ENCODE data around the gene HCK. TPM values are rescaled to one million over a fixed set of nuclear protein-coding genes. Genes with fewer than 3 reads are reported as not detected.
"Not testable (repeated sequence)": the region's sequence is repeated elsewhere in the genome, so short reads cannot be mapped to it uniquely, and the experiment has no call there.

HCK gene
- total RNA-seq, 1 experiment from 2014 or later = 1.3 TPM

DNA sequence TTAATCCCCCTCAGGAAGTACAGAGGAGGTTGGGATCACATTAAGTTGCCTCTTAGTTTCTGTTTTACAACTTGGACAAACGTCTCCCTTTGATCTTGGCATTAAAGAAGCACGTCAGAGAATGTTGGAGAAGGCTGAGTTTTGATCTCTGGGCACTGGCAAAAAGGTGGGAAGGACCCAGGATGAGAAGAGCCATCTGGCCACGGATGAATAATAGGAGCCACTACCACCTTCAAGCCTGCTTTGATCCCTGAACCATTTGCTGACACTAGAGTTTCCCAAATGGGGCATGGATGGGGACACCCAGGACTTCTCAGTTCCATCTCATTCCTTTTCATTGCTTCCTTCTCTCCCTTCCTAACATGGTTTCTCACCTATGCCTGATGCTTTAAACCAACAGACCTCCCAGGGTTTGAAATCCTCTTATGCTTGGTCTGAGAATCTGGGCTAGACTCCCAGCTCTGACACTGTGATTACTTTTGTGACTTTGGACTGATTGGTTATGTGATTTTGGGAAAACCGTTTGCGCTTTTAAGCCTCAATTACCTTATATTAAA is 63.2 kb downstream of the HCK start (continued):
- no peak for TF ChIP-seq MXD4 (CRISPR knock-in tag; IDR thresholded peaks at IDR 0.05; ENCODE audit: borderline replicate concordance)
- TF ChIP-seq, protein P1, sequence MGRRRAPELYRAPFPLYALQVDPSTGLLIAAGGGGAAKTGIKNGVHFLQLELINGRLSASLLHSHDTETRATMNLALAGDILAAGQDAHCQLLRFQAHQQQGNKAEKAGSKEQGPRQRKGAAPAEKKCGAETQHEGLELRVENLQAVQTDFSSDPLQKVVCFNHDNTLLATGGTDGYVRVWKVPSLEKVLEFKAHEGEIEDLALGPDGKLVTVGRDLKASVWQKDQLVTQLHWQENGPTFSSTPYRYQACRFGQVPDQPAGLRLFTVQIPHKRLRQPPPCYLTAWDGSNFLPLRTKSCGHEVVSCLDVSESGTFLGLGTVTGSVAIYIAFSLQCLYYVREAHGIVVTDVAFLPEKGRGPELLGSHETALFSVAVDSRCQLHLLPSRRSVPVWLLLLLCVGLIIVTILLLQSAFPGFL (CRISPR knock-in tag; IDR thresholded peaks at IDR 0.05; ENCODE audit: borderline replicate concordance) = no peak
- TF ChIP-seq, protein P2, sequence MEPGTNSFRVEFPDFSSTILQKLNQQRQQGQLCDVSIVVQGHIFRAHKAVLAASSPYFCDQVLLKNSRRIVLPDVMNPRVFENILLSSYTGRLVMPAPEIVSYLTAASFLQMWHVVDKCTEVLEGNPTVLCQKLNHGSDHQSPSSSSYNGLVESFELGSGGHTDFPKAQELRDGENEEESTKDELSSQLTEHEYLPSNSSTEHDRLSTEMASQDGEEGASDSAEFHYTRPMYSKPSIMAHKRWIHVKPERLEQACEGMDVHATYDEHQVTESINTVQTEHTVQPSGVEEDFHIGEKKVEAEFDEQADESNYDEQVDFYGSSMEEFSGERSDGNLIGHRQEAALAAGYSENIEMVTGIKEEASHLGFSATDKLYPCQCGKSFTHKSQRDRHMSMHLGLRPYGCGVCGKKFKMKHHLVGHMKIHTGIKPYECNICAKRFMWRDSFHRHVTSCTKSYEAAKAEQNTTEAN (CRISPR knock-in tag; IDR thresholded peaks at IDR 0.05) = no peak

DNA sequence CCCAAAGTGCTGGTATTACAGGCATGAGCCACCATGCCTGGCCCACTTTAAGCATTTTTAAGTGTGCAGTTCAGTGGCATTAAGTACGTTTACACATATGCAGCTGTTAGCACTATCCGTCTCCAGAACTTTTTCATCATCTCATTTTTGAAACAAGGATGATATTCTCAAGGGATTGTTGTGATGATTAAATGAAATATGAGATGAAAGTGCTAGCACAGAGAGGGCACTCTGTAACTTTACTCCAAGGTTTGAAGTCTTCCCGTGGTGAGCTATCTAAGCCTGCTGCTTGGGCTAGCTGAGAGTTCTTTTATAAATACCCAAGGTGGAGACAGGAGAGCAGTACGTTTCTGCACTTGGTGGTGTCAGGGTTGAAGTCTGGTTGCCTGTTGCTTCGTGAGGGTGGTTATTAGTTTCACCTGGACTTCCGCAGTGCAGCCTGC is 64.1 kb downstream of the HCK start:
- Mint-ChIP-seq H3K36me3 (peaks cover 5% of the 10 kb centered on the region), H3K9me3 (no peaks in the 10 kb centered on the region), H3K27me3 (ENCODE audit: low read depth) (no peaks in the 10 kb centered on the region), H3K4me1 (peaks cover 15% of the 10 kb centered on the region), H3K4me3 (no peak overlapping the region), H3K27ac (peak overlapping the region; percentile 74)
- POLR2A ChIA-PET = no interaction called here
- no peak for ATAC-seq
- no peak for DNase-seq (ENCODE audit: low spot score)
- CTCF ChIA-PET = interaction anchor here (0.6 to 1.3 kb wide), 5 partner anchors 23 to 351 kb away, joined by 3 to 5 read pairs (median 3); no protein-coding TSS in a partner anchor
- TF ChIP-seq, protein P3, sequence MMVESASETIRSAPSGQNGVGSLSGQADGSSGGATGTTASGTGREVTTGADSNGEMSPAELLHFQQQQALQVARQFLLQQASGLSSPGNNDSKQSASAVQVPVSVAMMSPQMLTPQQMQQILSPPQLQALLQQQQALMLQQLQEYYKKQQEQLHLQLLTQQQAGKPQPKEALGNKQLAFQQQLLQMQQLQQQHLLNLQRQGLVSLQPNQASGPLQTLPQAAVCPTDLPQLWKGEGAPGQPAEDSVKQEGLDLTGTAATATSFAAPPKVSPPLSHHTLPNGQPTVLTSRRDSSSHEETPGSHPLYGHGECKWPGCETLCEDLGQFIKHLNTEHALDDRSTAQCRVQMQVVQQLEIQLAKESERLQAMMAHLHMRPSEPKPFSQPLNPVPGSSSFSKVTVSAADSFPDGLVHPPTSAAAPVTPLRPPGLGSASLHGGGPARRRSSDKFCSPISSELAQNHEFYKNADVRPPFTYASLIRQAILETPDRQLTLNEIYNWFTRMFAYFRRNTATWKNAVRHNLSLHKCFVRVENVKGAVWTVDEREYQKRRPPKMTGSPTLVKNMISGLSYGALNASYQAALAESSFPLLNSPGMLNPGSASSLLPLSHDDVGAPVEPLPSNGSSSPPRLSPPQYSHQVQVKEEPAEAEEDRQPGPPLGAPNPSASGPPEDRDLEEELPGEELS (CRISPR knock-in tag; IDR thresholded peaks at IDR 0.05) = no peak
- TF ChIP-seq ZNF263 (CRISPR knock-in tag; IDR thresholded peaks at IDR 0.05; ENCODE audit: low read depth) (no peak), FOXK1 (CRISPR knock-in tag; IDR thresholded peaks at IDR 0.05) (no peak), FOXP1 (CRISPR knock-in tag; IDR thresholded peaks at IDR 0.05; ENCODE audit: borderline replicate concordance) (no peak), CBFB (CRISPR knock-in tag; IDR thresholded peaks at IDR 0.05; ENCODE audit: low read depth) (no peak), TCF7 (CRISPR knock-in tag; IDR thresholded peaks at IDR 0.05; ENCODE audit: low read depth) (no peak), ATF1 (CRISPR knock-in tag; IDR thresholded peaks at IDR 0.05) (no peak), ZNF121 (CRISPR knock-in tag; IDR thresholded peaks at IDR 0.05) (no peak), PRRX2 (CRISPR knock-in tag; IDR thresholded peaks at IDR 0.05) (no peak), MYBL2 (CRISPR knock-in tag; IDR thresholded peaks at IDR 0.05) (no peak), ESRRA (CRISPR knock-in tag; IDR thresholded peaks at IDR 0.05; ENCODE audit: borderline replicate concordance) (no peak), ZNF232 (CRISPR knock-in tag; IDR thresholded peaks at IDR 0.05) (no peak), KAT7 (CRISPR knock-in tag; IDR thresholded peaks at IDR 0.05; ENCODE audit: borderline replicate concordance) (no peak), CREM (CRISPR knock-in tag; IDR thresholded peaks at IDR 0.05) (no peak), RELA (CRISPR knock-in tag; IDR thresholded peaks at IDR 0.05; ENCODE audit: borderline replicate concordance) (no peak)
- TF ChIP-seq, protein P4, sequence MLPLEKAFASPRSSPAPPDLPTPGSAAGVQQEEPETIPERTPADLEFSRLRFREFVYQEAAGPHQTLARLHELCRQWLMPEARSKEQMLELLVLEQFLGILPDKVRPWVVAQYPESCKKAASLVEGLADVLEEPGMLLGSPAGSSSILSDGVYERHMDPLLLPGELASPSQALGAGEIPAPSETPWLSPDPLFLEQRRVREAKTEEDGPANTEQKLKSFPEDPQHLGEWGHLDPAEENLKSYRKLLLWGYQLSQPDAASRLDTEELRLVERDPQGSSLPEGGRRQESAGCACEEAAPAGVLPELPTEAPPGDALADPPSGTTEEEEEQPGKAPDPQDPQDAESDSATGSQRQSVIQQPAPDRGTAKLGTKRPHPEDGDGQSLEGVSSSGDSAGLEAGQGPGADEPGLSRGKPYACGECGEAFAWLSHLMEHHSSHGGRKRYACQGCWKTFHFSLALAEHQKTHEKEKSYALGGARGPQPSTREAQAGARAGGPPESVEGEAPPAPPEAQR (CRISPR knock-in tag; IDR thresholded peaks at IDR 0.05) = no peak
- TF ChIP-seq, protein P5, sequence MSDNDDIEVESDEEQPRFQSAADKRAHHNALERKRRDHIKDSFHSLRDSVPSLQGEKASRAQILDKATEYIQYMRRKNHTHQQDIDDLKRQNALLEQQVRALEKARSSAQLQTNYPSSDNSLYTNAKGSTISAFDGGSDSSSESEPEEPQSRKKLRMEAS (CRISPR knock-in tag; IDR thresholded peaks at IDR 0.05) = no peak
- TF ChIP-seq, protein P6, sequence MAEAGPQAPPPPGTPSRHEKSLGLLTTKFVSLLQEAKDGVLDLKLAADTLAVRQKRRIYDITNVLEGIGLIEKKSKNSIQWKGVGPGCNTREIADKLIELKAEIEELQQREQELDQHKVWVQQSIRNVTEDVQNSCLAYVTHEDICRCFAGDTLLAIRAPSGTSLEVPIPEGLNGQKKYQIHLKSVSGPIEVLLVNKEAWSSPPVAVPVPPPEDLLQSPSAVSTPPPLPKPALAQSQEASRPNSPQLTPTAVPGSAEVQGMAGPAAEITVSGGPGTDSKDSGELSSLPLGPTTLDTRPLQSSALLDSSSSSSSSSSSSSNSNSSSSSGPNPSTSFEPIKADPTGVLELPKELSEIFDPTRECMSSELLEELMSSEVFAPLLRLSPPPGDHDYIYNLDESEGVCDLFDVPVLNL (CRISPR knock-in tag; IDR thresholded peaks at IDR 0.05; ENCODE audit: borderline replicate concordance, low read depth) = no peak
- TF ChIP-seq, protein P7, sequence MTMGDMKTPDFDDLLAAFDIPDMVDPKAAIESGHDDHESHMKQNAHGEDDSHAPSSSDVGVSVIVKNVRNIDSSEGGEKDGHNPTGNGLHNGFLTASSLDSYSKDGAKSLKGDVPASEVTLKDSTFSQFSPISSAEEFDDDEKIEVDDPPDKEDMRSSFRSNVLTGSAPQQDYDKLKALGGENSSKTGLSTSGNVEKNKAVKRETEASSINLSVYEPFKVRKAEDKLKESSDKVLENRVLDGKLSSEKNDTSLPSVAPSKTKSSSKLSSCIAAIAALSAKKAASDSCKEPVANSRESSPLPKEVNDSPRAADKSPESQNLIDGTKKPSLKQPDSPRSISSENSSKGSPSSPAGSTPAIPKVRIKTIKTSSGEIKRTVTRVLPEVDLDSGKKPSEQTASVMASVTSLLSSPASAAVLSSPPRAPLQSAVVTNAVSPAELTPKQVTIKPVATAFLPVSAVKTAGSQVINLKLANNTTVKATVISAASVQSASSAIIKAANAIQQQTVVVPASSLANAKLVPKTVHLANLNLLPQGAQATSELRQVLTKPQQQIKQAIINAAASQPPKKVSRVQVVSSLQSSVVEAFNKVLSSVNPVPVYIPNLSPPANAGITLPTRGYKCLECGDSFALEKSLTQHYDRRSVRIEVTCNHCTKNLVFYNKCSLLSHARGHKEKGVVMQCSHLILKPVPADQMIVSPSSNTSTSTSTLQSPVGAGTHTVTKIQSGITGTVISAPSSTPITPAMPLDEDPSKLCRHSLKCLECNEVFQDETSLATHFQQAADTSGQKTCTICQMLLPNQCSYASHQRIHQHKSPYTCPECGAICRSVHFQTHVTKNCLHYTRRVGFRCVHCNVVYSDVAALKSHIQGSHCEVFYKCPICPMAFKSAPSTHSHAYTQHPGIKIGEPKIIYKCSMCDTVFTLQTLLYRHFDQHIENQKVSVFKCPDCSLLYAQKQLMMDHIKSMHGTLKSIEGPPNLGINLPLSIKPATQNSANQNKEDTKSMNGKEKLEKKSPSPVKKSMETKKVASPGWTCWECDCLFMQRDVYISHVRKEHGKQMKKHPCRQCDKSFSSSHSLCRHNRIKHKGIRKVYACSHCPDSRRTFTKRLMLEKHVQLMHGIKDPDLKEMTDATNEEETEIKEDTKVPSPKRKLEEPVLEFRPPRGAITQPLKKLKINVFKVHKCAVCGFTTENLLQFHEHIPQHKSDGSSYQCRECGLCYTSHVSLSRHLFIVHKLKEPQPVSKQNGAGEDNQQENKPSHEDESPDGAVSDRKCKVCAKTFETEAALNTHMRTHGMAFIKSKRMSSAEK (CRISPR knock-in tag; IDR thresholded peaks at IDR 0.05; ENCODE audit: borderline replicate concordance) = no peak

DNA sequence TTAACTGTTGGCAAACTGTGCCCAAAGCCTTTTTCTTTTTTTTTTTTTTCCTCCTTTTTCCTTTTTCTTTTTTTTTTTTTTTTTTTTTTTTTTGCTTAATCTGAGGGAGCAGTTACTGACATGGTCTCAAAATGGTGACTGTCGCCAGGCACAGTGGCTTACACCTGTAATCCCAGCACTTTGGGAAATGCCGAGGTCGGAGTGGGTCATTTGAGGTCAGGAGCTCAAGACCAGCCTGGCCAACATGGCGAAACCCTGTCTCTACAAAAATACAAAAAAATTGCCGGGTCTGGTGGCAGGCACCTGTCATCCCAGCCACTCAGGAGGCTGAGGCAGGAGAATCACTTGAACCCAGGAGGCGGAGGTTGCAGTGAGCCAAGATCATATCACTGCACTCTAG is 64.8 kb downstream of the HCK start:
- POLR2A ChIA-PET; H3K9me3 Mint-ChIP-seq; H3K36me3 Mint-ChIP-seq; H3K4me3 Mint-ChIP-seq; ATAC-seq; DNase-seq (ENCODE audit: low spot score); H3K27ac Mint-ChIP-seq; H3K27me3 Mint-ChIP-seq (ENCODE audit: low read depth): not testable (repeated sequence)
- peaks cover 15% of the 10 kb centered on the region for H3K4me1 Mint-ChIP-seq
- CTCF ChIA-PET = interaction anchor here (0.6 to 1.3 kb wide), 6 partner anchors 24 to 430 kb away, joined by 3 to 5 read pairs (median 3); no protein-coding TSS in a partner anchor

Data from WTC11 (cell line).